Activated B cell treated with CpG ODN at 0.5 μM for 24 hours (primary cell): Measurements from ENCODE around the gene GHRH. TPM values are rescaled to one million over a fixed set of nuclear protein-coding genes. Genes with fewer than 3 reads are reported as not detected.

Source experiments
- ATAC-seq: fragments of 200-7000 bp; cut with Tn5 transposase; one replicate; pipeline ENCODE4 v1.10.0; 2021; ENCODE audit warnings: low read depth, mild to moderate bottlenecking, moderate library complexity
- CTCF ChIA-PET: fragments of 350-600 bp; sonication (Branson Sonifier 250); formaldehyde crosslinking; loops from one replicate; lab custom pipeline; 2021; ENCODE audit warnings: antibody characterized with exemption; lab: Charles Lee
- POLR2A ChIA-PET: fragments of 350-600 bp; sonication (Branson Sonifier 250); formaldehyde crosslinking; loops from one replicate; lab custom pipeline; 2021; ENCODE audit warnings: antibody characterized with exemption; lab: Charles Lee
- DNase-seq: peaks from one replicate; pipeline ENCODE4 v3.0.0; 2022
- H3K27ac Mint-ChIP-seq: one replicate; pipeline ENCODE4 v1.8.0; 2020; ENCODE audit warnings: mixed read lengths
- H3K27me3 Mint-ChIP-seq: one replicate; pipeline ENCODE4 v1.8.0; 2021; ENCODE audit warnings: mixed read lengths
- H3K36me3 Mint-ChIP-seq: one replicate; pipeline ENCODE4 v1.8.0; 2021; ENCODE audit warnings: low read depth, mixed read lengths
- H3K4me1 Mint-ChIP-seq: one replicate; pipeline ENCODE4 v1.8.0; 2021; ENCODE audit warnings: mixed read lengths
- H3K4me3 Mint-ChIP-seq: one replicate; pipeline ENCODE4 v1.8.0; 2020; ENCODE audit warnings: mild to moderate bottlenecking, mixed read lengths
- H3K9me3 Mint-ChIP-seq: one replicate; pipeline ENCODE4 v1.8.0; 2020; ENCODE audit warnings: mixed read lengths
- CTCF ChIP-seq: fragments of 200-600 bp; IDR thresholded peaks from one replicate; pipeline ENCODE4 v1.8.0; 2022; ENCODE audit warnings: antibody characterized with exemption, mild to moderate bottlenecking
- intact Hi-C: fragments of 100-400 bp; cut with micrococcal nuclease; formaldehyde crosslinking; loops from one replicate; pipeline ENCODE4 v1.15.1; 2024
- total RNA-seq: library from RNA; stranded (reverse); gene quantifications from 2 replicates; pipeline ENCODE4 v1.2.3, GENCODE V29; 2022

GHRH gene
- total RNA-seq, 1 donor from 2014 or later = not detected

GRCh38 chr20:37274851-37275524 is 13.4 kb upstream of the GHRH start:
- peak overlapping the region; percentile 45 for H3K4me3 Mint-ChIP-seq
- H3K36me3 Mint-ChIP-seq = no peaks in the 10 kb centered on the region
- ATAC-seq = peak; percentile 59
- intact Hi-C loops = loop anchor here (10.0 kb wide), 1 partner anchor 430 kb away; no protein-coding TSS in a partner anchor
- no peak for DNase-seq
- POLR2A ChIA-PET = no interaction called here
- H3K27ac Mint-ChIP-seq = peak overlapping the region; percentile 81
- CTCF ChIA-PET = interaction anchor here (0.8 to 1.0 kb wide), 2 partner anchors 110 to 258 kb away, joined by 3 read pairs; no protein-coding TSS in a partner anchor
- peaks cover 63% of the 10 kb centered on the region for H3K4me1 Mint-ChIP-seq
- H3K27me3 Mint-ChIP-seq = no peaks in the 10 kb centered on the region
- no peaks in the 10 kb centered on the region for H3K9me3 Mint-ChIP-seq
- TF ChIP-seq CTCF = no peak

GRCh38 chr20:37273988-37274387 is 12.4 kb upstream of the GHRH start:
- TF ChIP-seq CTCF = no peak
- H3K4me3 Mint-ChIP-seq = no peak overlapping the region
- ChIA-PET POLR2A (interaction anchor here (0.6 to 2.2 kb wide), 3 partner anchors 16 to 110 kb away, joined by 3 to 10 read pairs (median 5); partner anchors contain the start of genes MANBAL and SRC), CTCF (interaction anchor here (7.9 kb wide), 1 partner anchor 260 kb away, joined by 42 read pairs; no protein-coding TSS in a partner anchor)
- DNase-seq (no peak), ATAC-seq (no peak)
- H3K27ac Mint-ChIP-seq = peak overlapping the region; percentile 81
- peaks cover 69% of the 10 kb centered on the region for H3K4me1 Mint-ChIP-seq
- H3K36me3 Mint-ChIP-seq = no peaks in the 10 kb centered on the region
- H3K27me3 Mint-ChIP-seq = no peaks in the 10 kb centered on the region
- intact Hi-C loops = loop anchor here (10.0 kb wide), 1 partner anchor 429 kb away; no protein-coding TSS in a partner anchor
- H3K9me3 Mint-ChIP-seq = no peaks in the 10 kb centered on the region

- Mint-ChIP-seq H3K27ac (peak overlapping the region; percentile 72), H3K4me1 (peaks cover 58% of the 10 kb centered on the region), H3K9me3 (no peaks in the 10 kb centered on the region), H3K4me3 (no peak overlapping the region), H3K27me3 (no peaks in the 10 kb centered on the region), H3K36me3 (no peaks in the 10 kb centered on the region)
- TF ChIP-seq CTCF = no peak
- DNase-seq = no peak
- intact Hi-C loops = loop anchor here (2.0 to 10.0 kb wide), 4 partner anchors 45 to 427 kb away; no protein-coding TSS in a partner anchor
- no peak for ATAC-seq
- ChIA-PET POLR2A (interaction anchor here (1.1 to 3.0 kb wide), 8 partner anchors 18 to 262 kb away, joined by 5 to 20 read pairs (median 12); partner anchors contain the start of genes MANBAL, MROH8, RPN2 and SRC), CTCF (interaction anchor here (1.5 to 7.9 kb wide), 6 partner anchors 18 to 265 kb away, joined by 8 to 59 read pairs (median 14); partner anchors contain the start of gene MANBAL)
Measured at GRCh38 chr20:37271421-37271768, 9.8 kb upstream of the GHRH start.

- peak overlapping the region; percentile 72 for H3K27ac Mint-ChIP-seq
- no peaks in the 10 kb centered on the region for H3K9me3 Mint-ChIP-seq
- DNase-seq = peak; percentile 20
- peak; percentile 74 for ATAC-seq
- ChIA-PET CTCF (interaction anchor here (0.7 to 7.9 kb wide), 10 partner anchors 10 to 265 kb away, joined by 3 to 59 read pairs (median 8); partner anchors contain the start of gene MANBAL), POLR2A (interaction anchor here (0.6 to 3.0 kb wide), 15 partner anchors 9 to 1528 kb away, joined by 3 to 20 read pairs (median 9); partner anchors contain the start of genes MANBAL, MROH8, RPN2 and SRC)
- H3K4me1 Mint-ChIP-seq = peaks cover 52% of the 10 kb centered on the region
- no peak for TF ChIP-seq CTCF
- intact Hi-C loops = loop anchor here (1.0 to 10.0 kb wide), 5 partner anchors 46 to 426 kb away; no protein-coding TSS in a partner anchor
- peak overlapping the region; percentile 11 for H3K4me3 Mint-ChIP-seq
- H3K36me3 Mint-ChIP-seq = no peaks in the 10 kb centered on the region
- H3K27me3 Mint-ChIP-seq = no peaks in the 10 kb centered on the region
Measured at GRCh38 chr20:37270576-37271420, 9.2 kb upstream of the GHRH start.
